NCI-H524 treated with DMSO at 0.1 percent for 48 hours (cell line): ENCODE measurements around the gene THUMPD1.
"Not testable (repeated sequence)": the region's sequence is repeated elsewhere in the genome, so short reads cannot be mapped to it uniquely, and the experiment has no call there.

ENCODE experiments used
- DNase-seq: peaks from one replicate; lab custom pipeline; 2025; lab: John Stamatoyannopoulos, UW

The THUMPD1 gene

GRCh38 chr16:20747030-20747816 lies 5.6 kb upstream of the THUMPD1 start:
- no peak for DNase-seq

- no peak for DNase-seq
Measured at GRCh38 chr16:20746461-20746860, 4.8 kb upstream of the THUMPD1 start.

- no peak for DNase-seq
Measured at GRCh38 chr16:20744922-20745440, 3.4 kb upstream of the THUMPD1 start.

GRCh38 chr16:20743591-20743990 lies 2.0 kb upstream of the THUMPD1 start:
- DNase-seq = no peak

GRCh38 chr16:20740901-20741521 lies 607 bp downstream of the THUMPD1 start:
- peak; percentile 15 for DNase-seq

GRCh38 chr16:20740007-20740883 lies 1.4 kb downstream of the THUMPD1 start:
- DNase-seq = no peak

GRCh38 chr16:20735490-20735889 lies 6.1 kb downstream of the THUMPD1 start:
- no peak for DNase-seq

GRCh38 chr16:20734782-20735181 lies 6.8 kb downstream of the THUMPD1 start:
- no peak for DNase-seq

- DNase-seq = no peak
Measured at GRCh38 chr16:20734056-20734455, 7.6 kb downstream of the THUMPD1 start.

- DNase-seq = no peak
Measured at GRCh38 chr16:20729141-20729540, 12.5 kb downstream of the THUMPD1 start.

GRCh38 chr16:20727181-20727580 lies 14.4 kb downstream of the THUMPD1 start:
- DNase-seq = no peak

GRCh38 chr16:20726661-20727060 lies 15.0 kb downstream of the THUMPD1 start:
- DNase-seq = no peak

- no peak for DNase-seq
Measured at GRCh38 chr16:20720251-20720650, 21.4 kb downstream of the THUMPD1 start.

- DNase-seq = not testable (repeated sequence)
Measured at GRCh38 chr16:20717718-20718117, 23.9 kb downstream of the THUMPD1 start.

GRCh38 chr16:20711277-20711911 lies 30.2 kb downstream of the THUMPD1 start:
- DNase-seq = no peak

GRCh38 chr16:20708129-20708528 lies 33.5 kb downstream of the THUMPD1 start:
- not testable (repeated sequence) for DNase-seq

- no peak for DNase-seq
Measured at GRCh38 chr16:20707461-20707860, 34.2 kb downstream of the THUMPD1 start.

- DNase-seq = not testable (repeated sequence)
Measured at GRCh38 chr16:20705972-20706371, 35.6 kb downstream of the THUMPD1 start.

- no peak for DNase-seq
Measured at GRCh38 chr16:20704281-20704680, 37.3 kb downstream of the THUMPD1 start.

- not testable (repeated sequence) for DNase-seq
Measured at GRCh38 chr16:20701692-20702091, 39.9 kb downstream of the THUMPD1 start.

- DNase-seq = no peak
Measured at GRCh38 chr16:20696618-20697017, 45.0 kb downstream of the THUMPD1 start.

- no peak for DNase-seq
Measured at GRCh38 chr16:20695024-20695423, 46.6 kb downstream of the THUMPD1 start.
